Calu3 (cell line): ENCODE measurements around the gene NECTIN1. TPM values are rescaled to one million over a fixed set of nuclear protein-coding genes. Genes with fewer than 3 reads are reported as not detected.
A peak's percentile ranks its signal among the peaks of the same experiment; 100 is the strongest.

Experiments
- BruUV-seq: library from RNA; stranded (reverse); fragments of 400-500 nt; replicated peaks from 2 replicates; lab custom pipeline; 2021; lab: Mats Ljungman, UMichigan
- CTCF ChIA-PET: fragments of 300-600 bp; sonication (Branson Sonifier 250); formaldehyde crosslinking; loops from one replicate; lab custom pipeline; 2022; ENCODE audit warnings: antibody characterized with exemption; lab: Charles Lee
- DNase-seq: peaks from one replicate; pipeline ENCODE4 v3.0.0; 2022
- H3K27ac Mint-ChIP-seq: one replicate; pipeline ENCODE4 v1.8.0; 2022; ENCODE audit warnings: mixed read lengths; ENCODE audit not compliant: unreplicated experiment
- H3K27me3 Mint-ChIP-seq: one replicate; pipeline ENCODE4 v1.8.0; 2022; ENCODE audit warnings: mixed read lengths; ENCODE audit not compliant: unreplicated experiment
- H3K36me3 Mint-ChIP-seq: one replicate; pipeline ENCODE4 v1.8.0; 2022; ENCODE audit warnings: mild to moderate bottlenecking, moderate library complexity, mixed read lengths; ENCODE audit not compliant: insufficient read depth, unreplicated experiment
- H3K4me1 Mint-ChIP-seq: one replicate; pipeline ENCODE4 v1.8.0; 2022; ENCODE audit warnings: mild to moderate bottlenecking, low read depth, mixed read lengths; ENCODE audit not compliant: unreplicated experiment
- H3K4me3 Mint-ChIP-seq: one replicate; pipeline ENCODE4 v1.8.0; 2022; ENCODE audit warnings: mild to moderate bottlenecking, low read depth, moderate library complexity, mixed read lengths; ENCODE audit not compliant: unreplicated experiment
- H3K9me3 Mint-ChIP-seq: one replicate; pipeline ENCODE4 v1.8.0; 2022; ENCODE audit warnings: low read depth, mixed read lengths; ENCODE audit not compliant: unreplicated experiment
- intact Hi-C: fragments of 100-400 bp; cut with micrococcal nuclease; formaldehyde crosslinking; loops from one replicate; pipeline ENCODE4 v1.10.0; 2022; ENCODE audit not compliant: unreplicated experiment
- total RNA-seq: library from RNA; stranded (reverse); gene quantifications from 2 replicates; pipeline ENCODE4 v1.2.3, GENCODE V29; 2022
- TF ChIP-seq, protein P1 (sequence below): fragments of 200-600 bp; IDR thresholded peaks from one replicate; pipeline ENCODE4 v1.8.0; 2022; ENCODE audit warnings: antibody characterized with exemption; ENCODE audit not compliant: unreplicated experiment

NECTIN1 gene
- total RNA-seq, 1 experiment from 2014 or later = 22.1 TPM

DNA sequence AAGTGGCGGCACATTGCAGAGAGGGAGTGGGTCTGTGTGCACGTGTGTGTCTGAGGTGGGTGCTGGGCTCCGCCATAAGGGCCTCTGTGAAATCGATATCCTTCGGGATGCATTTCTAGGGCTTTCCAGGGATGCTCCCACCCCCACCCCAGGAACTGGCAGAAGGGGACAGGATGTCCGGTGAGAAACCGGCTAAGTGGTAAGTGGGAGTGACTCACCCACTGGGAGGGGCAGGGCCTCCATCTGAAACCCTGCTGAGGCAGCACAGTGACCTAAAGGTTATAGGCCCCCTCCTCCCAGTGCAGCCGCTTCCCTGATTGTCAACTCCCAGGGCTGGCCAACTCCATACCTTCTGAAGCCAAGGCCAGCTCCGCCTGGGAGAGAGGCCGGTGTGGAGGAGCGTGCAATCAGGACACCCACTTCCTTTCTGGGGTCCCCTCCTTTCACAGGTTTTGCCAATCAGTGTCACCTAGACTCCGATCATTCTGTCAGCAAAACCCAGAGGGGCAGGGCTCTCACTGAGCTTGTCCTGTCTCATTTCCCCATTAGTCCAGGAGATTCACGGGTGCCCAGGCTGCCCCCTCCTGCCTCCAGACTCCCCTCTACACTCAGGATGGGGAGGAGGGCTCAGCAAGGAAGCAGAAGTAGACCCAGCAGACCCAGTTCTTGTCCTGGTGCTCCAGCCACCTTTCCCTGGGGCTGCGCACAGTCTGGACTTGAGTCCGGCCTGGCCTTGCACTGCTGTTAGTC, 44.5 kb downstream of the NECTIN1 start:
- no peaks in the 10 kb centered on the region for H3K9me3 Mint-ChIP-seq
- peaks cover 11% of the 10 kb centered on the region for H3K4me1 Mint-ChIP-seq
- no peaks in the 10 kb centered on the region for H3K36me3 Mint-ChIP-seq
- TF ChIP-seq, protein P1, sequence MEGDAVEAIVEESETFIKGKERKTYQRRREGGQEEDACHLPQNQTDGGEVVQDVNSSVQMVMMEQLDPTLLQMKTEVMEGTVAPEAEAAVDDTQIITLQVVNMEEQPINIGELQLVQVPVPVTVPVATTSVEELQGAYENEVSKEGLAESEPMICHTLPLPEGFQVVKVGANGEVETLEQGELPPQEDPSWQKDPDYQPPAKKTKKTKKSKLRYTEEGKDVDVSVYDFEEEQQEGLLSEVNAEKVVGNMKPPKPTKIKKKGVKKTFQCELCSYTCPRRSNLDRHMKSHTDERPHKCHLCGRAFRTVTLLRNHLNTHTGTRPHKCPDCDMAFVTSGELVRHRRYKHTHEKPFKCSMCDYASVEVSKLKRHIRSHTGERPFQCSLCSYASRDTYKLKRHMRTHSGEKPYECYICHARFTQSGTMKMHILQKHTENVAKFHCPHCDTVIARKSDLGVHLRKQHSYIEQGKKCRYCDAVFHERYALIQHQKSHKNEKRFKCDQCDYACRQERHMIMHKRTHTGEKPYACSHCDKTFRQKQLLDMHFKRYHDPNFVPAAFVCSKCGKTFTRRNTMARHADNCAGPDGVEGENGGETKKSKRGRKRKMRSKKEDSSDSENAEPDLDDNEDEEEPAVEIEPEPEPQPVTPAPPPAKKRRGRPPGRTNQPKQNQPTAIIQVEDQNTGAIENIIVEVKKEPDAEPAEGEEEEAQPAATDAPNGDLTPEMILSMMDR = no peak
- peak; percentile 74 for DNase-seq
- CTCF ChIA-PET = interaction anchor here (0.9 to 1.0 kb wide), 3 partner anchors 10 to 45 kb away, joined by 3 to 5 read pairs (median 4); partner anchors contain the start of gene NECTIN1
- H3K27me3 Mint-ChIP-seq = no peaks in the 10 kb centered on the region
- no TSS peak for BruUV-seq
- H3K27ac Mint-ChIP-seq = peak overlapping the region; percentile 80
- intact Hi-C loops = no loop called here
- H3K4me3 Mint-ChIP-seq = peak overlapping the region; percentile 34

DNA sequence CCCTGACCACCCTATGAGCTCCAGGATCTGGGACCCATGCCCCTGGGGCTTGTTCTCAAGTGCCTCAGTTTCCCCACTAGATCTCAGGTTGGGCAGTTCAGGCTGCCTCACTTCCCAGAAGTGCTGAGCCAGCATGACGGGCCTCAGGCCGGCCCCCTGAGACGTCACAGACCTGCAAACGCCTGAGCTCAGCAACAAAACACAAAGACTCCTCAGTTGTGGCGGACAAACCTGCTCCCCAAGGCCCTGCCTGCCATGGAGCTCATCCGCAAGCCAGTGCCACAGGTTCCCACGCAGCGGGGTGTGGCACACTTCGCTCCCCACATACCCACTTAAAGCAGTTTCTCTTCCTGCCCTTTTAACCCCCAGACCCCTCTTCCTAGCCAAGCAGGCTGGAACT, 45.2 kb downstream of the NECTIN1 start:
- intact Hi-C loops = no loop called here
- peak overlapping the region; percentile 34 for H3K4me3 Mint-ChIP-seq
- TF ChIP-seq, protein P1 = no peak

DNA sequence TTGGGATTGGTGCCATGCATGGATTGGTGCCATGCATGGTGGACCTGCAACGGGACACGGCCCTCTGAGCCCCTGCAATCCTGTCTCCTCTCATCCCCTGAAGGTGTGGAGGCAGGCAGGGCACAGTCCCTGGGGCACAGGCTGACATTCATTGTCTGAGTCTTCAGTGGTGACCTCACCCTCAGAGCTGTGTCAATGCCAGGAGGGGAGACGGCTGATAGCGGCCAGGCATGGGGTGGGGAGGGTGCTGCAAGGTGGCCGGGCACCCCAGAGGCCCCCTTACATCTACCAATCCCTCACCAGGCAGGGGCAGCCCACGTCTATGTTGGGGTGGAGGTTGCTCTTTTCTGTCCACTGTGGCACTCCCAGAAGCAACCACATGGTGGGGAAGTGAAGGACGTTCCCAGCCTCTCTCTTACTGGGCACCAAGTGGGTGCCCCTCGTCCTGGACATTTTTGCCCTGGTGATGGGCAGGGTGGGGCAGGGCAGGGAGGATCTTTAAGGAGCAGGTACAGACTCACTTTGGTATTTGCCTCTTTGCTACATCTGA, 47.6 kb downstream of the NECTIN1 start:
- H3K36me3 Mint-ChIP-seq = no peaks in the 10 kb centered on the region
- CTCF ChIA-PET = interaction anchor here (1.1 kb wide), 1 partner anchor 157 kb away, joined by 3 read pairs; no protein-coding TSS in a partner anchor
- no peaks in the 10 kb centered on the region for H3K27me3 Mint-ChIP-seq
- H3K9me3 Mint-ChIP-seq = peaks cover 3% of the 10 kb centered on the region
- peaks cover 11% of the 10 kb centered on the region for H3K4me1 Mint-ChIP-seq
- no peak for DNase-seq
- TF ChIP-seq, protein P1 = no peak
- H3K4me3 Mint-ChIP-seq = no peak overlapping the region
- no TSS peak for BruUV-seq
- intact Hi-C loops = no loop called here
- H3K27ac Mint-ChIP-seq = no peak overlapping the region

More for the DNA sequence above, 45.2 kb downstream of the NECTIN1 start:
- Mint-ChIP-seq H3K27me3 (no peaks in the 10 kb centered on the region), H3K9me3 (no peaks in the 10 kb centered on the region), H3K27ac (peak overlapping the region; percentile 80), H3K36me3 (no peaks in the 10 kb centered on the region), H3K4me1 (peaks cover 11% of the 10 kb centered on the region)
- BruUV-seq = no TSS peak
- CTCF ChIA-PET = interaction anchor here (0.6 to 1.0 kb wide), 6 partner anchors 11 to 335 kb away, joined by 3 to 5 read pairs (median 3); partner anchors contain the start of gene NECTIN1
- DNase-seq = peak; percentile 85

DNA sequence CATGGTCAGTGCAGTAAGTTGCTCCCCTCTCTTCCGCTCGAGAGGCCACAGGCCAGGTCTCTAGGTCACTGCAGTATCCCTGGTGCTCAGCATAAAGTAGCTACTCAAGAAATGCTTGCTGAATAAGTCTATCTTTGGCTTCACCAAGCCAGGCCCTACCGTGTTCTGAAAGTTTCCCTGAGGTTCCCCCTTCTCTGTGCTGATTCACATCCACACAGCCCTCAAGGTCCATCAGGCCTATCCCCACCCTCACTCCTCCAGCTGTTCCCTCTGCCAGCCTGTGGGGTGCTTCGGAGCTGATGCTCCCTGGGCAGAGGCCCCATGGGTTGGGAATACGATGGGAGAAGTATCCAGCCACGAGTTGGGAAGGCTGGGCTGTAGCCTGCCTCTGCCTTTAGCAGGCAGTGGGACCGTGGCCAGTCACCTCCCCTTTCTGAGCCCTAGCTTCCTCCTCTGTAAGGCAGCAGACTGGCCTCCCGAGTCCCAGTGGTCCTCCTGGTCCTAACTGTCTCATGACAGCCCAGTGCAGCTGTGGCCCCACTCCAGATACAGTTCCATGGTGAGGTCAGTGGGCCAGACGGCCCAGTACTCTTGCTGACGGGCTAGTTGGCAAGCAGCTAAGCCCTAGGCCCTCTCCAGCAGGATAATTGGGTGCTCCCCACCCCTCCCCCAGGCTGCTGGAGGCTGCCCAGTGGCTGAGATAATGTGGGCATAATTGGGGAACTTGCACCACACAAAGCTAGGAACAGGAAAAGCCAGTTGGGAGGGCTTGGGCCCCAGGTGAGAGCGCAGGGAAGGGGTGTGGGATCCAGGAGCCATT, 48.2 kb downstream of the NECTIN1 start:
- no peak overlapping the region for H3K4me3 Mint-ChIP-seq
- BruUV-seq = no TSS peak
- peaks cover 11% of the 10 kb centered on the region for H3K4me1 Mint-ChIP-seq
- intact Hi-C loops = no loop called here
- CTCF ChIA-PET = no interaction called here
- no peak overlapping the region for H3K27ac Mint-ChIP-seq
- no peak for DNase-seq
- H3K36me3 Mint-ChIP-seq = no peaks in the 10 kb centered on the region
- peaks cover 3% of the 10 kb centered on the region for H3K9me3 Mint-ChIP-seq
- TF ChIP-seq, protein P1 = no peak
- H3K27me3 Mint-ChIP-seq = no peaks in the 10 kb centered on the region
